Kidney tubule cell (primary cell): ENCODE data around the gene ARHGDIA.
A peak's percentile ranks its signal among the peaks of the same experiment; 100 is the strongest.
"Not testable (repeated sequence)": the region's sequence is repeated elsewhere in the genome, so short reads cannot be mapped to it uniquely, and the experiment has no call there.

Experiments used
- DNase-seq: peaks from one replicate; pipeline ENCODE4 v3.0.0-alpha.2; 2018; ENCODE audit warnings: low spot score

Gene ARHGDIA

DNA sequence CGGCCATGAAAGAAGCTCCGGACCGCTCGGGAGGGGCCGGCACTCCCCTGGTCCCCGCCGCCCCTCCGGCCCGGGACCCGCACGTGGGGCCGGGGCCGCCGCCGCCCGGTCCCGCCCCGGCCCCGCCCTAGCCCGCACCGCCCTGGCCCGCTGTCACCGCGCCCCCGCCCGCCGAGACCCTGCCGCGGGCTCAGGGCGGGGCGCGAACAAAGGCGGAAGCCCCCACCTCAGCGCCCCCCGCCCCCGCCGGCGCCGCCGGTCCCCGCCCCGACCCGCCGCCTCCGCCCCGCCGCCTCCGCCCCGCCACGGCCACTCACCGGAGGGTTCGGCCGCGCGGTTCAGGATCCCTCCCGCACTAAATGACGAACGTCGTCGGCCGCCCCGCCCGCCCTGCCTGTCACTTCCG lies at the start of gene ARHGDIA:
Gene ARHGDIA (minus strand): TSS at position 357 of the 406 bp plus-strand sequence. CDS start 1,407 bp downstream, outside the sequence.
- no peak for DNase-seq

DNA sequence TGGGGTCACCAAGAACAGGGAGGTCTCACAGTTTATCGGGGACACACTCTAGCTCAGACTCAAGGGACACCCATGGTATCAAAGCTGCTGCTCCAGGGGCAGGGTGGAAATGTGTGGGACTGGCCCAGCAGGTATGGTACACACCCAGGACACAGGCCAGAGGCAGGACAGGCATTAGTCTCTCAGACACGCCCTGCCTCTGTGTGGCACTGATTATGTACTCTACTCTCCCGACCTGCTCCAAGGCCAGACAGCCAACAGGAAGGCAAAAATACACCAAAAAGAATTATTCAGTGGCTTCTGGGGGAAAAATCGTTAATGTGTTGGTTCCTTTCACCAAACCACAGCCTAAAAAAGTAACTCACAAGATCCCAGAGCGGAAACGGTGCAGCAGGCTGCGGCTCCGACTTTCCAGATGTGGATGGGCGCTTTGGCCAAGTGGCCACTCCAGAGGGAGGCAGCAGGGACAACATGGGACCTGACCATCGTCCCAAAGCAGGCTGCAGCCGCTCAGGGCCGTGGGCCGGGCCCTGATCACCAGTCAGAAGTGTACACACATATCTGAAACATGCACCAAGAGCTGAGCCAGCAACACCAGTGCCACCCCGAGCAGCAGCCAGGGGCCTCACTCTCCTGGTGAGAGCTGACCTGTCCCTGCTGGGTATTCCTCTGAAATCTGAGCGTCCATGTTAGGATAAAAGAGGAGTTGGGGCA lies 47.9 kb upstream of the ARHGDIA start:
- no peak for DNase-seq

DNA sequence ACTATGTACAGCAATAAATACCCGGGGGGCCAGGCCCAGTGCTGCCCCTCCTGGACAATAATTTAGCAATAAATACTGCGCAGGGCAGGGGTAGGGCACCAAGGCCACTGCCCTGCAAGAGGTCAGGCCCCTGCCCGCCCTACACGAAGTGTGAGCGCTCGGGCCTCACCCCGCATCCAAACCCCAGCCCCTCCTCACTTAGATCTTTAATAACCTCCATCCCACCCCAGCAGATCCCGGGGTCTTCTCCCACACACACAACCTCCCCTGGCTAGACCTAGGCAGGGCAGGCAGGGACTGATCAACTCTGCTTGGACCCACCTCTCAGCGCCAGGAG lies 47.2 kb upstream of the ARHGDIA start:
- not testable (repeated sequence) for DNase-seq

DNA sequence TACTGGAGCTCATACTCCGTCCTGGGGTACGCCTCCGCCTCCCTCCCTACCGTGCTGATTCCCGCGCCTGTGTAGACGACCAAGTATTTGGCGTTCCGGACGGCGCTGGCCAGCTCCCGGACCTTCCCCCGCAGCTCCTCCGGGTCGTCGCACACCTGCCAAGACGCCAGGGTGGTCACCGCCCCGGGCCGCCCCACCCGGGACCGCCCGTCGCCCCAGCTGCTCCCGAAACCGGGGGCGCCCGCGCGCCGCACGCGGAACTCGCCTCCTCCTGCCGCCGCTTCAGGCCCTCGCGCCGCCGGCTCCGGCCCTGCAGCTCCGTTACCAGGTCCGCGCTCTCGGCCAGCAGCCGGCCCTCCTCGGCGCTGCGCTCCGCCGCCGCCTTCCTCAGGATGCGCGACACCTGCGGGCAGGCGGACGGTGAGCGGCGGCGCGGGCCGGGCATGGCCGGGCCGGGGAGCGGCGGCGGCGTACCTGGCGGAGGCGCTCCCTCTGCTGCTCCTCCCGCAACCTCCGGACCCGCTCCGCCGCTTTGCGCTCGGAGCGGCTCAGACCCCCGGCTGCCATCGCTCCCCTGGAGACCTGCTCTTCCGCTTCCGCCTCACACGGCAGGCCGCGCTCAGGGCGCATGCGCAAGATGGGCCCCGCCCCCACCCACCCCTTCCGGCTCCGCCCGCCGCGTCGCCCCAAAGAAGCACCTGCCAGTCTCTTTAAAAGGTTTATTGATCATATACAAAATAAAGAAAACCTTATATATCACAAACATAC lies 46.6 kb upstream of the ARHGDIA start, which contains the start of gene SIRT7:
Gene SIRT7 (minus strand): TSS at position 612 of the 768 bp plus-strand sequence. CDS start 45 bp downstream, at position 567.
- DNase-seq: peak; percentile 82

DNA sequence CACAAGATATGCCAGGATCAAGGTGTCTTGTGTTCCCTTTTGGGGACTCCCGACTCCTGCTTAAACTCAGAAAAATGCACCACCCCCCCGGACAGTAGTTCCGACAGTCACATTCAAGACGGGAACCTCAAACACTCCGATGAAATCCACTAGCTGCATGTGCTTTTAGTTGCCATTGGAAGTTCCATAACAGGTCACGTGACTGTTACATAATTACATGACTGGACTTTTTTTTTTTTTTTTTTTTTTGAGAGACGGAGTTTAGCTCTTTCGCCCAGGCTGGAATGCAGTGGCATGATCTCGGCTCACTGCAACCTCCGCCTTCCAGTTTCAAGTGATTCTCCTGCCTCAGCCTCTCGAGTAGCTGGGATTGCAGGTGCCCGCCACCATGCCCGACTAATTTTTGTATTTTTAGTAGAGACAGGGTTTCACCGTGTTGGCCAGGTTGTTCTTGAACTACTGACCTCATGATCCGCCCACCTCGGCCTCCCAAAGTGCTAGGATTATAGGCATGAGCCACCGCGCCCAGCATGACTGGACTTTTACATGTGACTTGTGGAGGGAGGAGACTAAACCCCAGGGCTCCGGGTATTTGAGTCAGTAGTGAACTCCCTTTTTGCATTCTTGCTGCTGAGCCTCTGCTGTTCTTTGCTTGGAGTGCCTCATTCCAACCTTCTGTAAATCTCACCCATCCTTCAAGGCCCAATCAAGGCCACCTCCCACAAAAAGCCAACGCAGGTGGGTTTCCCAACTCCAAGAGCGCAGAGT lies 45.3 kb upstream of the ARHGDIA start:
- peak; percentile 88 for DNase-seq

DNA sequence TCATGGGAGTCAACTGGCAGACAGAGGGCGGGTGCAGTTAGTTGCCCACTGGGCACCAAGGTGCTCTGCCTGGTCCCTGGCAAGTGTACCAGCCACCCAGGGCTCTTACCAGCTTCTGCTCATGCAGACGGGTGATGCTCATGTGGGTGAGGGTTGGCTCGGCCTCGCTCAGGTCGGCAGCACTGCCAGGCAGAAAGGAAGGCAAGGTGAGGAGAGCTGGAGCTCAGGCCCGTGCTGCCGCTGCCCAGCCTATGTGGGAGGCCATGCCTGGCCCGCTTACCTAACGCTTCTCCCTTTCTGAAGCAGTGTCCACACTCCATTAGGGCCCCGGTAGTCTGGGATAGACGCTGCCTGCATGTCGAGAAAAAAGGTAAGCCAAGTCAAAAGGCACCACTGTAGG lies 44.2 kb upstream of the ARHGDIA start:
- DNase-seq: no peak

DNA sequence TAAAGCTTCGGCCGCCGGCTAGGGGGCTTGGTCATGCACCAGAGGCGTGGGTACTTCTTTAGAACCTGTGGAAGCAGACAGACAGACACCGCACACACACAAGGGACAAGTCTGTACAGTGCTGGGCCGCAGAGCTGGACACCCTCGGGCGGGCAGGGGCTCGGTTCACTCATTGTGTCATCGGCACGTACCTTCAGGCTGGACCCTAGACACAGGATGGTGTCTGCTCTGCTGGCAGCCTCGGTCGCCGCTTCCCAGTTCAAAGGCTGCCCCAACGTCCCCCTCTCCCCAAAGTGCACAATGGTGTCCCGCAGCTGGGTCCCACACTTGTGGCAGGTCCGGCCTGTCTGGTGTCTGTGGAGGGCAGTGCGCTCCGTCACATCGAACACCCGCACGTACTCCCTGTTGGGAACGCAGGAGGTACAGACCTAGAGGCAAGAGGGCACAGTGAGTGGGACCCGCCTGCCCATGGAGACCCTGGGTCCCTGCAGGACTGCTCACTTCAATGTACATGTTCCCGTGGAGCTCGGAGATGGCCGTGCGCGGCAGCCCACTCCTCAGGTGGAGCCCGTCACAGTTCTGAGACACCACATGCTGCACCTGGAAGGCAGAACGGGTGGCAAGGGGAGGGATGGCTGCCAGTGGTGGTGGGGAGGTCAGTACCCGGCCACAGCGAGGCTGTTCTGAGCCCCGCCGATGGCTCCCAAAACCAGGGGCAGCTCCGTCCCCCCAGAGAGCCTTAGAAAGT lies 43.1 kb upstream of the ARHGDIA start:
- no peak for DNase-seq

DNA sequence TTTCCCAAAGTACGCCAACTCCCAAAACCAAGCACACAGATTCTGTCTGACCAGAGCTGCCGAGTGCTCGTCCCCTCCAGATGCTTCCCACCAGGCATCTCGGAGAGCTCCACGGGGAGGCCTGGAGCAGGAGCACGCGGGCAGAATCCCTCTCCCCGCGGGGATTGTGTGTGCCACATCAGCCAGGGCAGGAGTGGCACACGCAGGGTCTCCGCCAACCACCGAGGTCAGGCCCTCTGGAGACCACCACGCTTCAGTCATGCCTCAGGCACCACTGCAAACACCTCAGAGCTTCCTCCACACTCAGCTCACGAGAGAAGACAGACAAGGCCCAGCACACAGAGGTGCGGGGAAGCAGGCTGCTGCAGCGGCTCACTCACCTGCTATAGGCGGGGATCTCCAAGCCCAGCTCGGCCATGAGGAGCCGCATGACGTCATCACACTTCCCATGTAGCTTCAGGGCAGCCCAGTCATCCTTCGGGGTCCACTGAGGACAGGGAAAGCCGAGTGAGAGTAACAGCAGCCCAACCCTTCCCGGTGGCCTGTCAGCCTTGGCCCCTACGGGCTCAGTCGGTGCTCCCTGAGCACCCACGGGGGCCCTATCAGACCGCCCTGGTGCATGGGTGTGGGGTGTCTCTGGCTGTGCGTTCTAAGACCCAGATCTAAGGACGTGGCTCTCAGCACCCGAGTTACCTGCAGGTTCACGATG lies 42.4 kb upstream of the ARHGDIA start:
- DNase-seq: no peak

DNA sequence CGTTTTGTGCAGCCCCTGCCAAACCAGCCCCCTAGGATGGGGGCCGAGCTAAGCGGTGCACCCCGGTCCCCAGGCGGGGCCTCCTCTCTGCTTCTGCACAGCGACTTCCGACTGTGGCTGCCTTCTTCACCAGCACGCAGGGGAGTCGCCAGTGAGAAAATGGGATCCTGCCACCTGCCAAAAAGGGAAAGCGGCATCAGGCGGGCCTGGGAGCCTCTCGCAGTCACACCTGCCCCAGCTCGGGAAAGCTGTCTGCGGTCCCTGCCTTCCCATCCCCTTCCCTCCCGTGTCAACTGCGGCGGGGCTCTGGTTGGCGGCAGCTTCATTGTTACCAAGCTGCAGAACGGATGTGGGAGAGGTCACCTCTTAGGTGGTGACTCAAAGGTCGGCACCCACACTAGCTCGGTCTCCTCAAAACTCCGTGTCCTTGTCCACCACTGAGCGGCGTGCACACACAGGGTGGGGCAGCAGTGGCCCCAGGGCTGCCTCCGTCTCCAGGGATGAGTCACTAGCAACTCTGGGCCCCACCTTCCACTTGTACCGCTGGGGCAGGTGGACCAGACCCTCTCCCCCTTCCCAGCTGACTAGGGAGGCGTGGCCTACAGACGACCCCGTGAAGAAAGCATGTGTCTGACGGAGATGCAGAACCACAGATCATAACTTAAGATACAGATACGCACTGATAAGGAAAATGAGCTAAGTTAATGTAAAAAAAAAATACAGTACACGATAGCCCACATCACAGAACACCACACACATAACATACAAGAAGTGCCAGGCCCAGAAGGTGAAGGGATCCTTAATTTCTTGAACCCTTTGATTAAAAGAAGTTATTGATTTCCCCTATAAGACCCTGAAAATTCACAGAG lies 41.5 kb upstream of the ARHGDIA start:
- no peak for DNase-seq

DNA sequence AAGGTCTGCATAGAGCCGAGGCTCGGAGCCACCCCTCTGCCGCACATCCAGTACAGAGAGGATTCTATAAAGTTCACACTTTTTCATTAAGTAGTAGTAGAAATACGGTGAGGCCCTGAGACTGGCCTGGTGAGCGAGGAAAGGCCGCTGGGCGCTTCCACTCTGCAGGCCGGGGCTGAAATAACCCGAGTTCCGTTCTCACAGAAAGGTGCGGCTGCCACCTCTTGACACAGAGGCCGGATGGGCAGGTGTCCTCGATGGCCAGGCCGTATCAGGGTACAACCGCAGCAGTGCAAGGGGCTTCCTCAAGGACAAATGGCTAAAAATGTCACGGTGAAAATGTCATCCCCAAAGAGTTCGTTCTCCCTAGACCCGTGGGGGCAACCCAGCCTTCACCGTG lies 40.8 kb upstream of the ARHGDIA start:
- no peak for DNase-seq

DNA sequence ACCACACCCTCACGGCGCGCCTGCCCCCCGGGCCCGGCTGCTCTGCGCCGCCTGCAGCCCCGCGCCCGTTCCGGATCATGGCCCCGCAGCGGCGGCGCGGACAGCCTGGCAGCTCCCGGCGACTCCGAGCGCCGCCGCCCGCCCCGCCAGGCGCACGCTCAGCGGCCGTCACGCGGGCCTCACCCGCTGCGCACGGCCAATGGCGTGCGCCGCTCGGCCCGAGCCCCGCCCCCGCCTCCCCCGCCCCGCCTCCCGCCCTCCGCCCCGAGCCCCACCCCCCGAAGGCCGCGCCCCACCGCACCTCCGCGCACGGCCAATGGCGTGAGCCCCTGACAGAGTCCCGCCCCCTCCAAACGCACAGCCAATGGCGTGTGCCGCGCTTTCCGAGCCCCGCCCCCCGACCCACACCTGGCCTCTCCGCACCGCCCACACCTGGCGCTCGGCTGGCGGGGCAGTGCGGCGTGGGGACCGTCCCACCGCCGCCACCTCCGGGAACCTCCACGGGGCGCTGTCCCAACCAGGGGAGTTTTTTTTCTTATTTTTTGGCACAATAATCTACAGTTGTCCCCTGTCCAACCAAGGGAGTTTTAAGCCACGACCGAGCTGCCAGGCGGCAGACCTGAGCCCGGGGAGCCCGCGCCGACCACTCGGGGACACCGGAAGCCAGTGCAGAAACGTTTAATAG lies 40.3 kb upstream of the ARHGDIA start, which contains the start of gene PCYT2:
Gene PCYT2 (minus strand): TSS at position 123 of the 685 bp plus-strand sequence. CDS start 44 bp downstream, at position 79.
- DNase-seq: peak; percentile 89

DNA sequence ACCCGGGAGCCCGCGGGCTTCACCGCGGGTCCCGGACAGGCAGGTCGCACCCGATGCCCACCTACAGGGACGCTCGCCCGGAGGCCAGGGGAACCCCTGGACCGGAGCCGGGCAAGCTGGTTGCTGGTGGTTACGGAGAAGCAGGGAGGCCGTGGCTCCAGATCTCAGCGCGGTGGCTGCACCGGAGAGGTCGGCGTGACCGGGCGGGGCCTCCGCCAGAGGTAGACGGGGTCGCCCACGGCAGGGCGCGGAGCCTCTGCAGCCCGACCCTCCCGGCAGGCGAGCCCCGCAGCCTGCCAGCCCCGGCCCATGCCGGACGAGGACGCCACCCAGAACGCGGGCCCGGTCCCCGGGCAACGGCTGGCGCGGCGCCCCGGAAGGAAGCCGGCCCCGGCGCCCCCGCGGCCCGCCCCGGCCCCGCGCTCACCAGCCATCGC lies 39.7 kb upstream of the ARHGDIA start:
- DNase-seq: no peak

DNA sequence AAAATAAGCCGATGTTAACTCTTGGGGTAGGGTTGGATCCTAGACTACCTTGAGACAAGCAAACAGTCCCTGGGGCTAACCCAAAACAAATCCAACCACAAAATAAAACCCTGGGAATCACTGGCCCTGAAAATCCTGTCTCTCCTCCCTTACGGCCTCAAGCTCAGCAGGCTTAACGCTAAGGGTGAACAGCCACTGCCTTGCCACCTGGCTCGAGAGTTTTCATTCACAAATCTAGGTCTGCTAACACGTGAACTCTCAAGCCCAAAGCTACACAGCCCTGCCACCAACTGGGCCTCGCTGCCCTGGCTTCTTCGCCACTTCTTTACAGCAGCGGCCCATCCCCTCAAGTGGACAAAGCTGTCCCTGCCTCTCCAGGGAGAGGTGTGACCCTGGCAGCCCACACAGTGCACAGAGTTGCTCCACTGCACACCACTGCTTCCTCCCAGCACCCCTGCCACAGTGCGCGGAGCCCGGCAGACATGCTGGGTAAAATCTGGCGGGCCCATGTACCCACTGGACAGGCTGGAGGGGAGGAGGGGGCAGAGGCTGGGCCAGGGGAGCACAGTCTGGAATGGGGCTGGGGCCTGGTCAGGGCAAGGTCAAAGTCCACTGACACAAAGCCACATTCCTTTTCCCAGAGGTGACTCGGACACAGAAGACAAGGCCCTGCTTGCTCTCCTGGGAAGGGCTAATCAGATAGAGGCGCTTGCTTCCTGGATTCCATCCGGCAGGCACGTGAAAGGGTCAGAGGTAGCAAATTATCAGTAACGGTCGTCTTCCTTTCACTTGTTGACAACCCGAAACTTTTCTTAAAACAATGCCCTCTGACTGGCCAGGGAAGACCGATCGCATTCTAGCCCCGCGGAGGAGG lies 39.1 kb upstream of the ARHGDIA start:
- DNase-seq: peak; percentile 55

DNA sequence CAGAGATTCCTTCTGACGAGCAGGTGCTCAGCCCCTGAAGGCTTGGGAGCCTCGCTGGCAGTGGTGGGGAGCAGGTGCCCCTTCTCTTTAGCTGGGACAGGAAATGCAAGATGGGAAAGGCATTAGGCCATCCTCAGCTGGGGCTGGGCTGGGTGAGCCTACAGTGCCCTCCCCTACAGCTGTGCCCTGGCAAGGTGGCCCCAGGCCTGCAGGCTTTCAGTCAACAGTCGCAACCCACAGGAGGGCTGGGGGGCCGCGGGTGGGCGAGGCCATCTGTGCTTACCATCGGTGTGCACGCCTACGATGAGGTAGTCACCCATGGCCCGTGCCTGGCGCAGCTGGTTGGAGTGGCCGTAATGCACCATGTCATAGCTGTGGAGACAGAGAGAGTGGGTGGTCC lies 38.1 kb upstream of the ARHGDIA start:
- DNase-seq: no peak

DNA sequence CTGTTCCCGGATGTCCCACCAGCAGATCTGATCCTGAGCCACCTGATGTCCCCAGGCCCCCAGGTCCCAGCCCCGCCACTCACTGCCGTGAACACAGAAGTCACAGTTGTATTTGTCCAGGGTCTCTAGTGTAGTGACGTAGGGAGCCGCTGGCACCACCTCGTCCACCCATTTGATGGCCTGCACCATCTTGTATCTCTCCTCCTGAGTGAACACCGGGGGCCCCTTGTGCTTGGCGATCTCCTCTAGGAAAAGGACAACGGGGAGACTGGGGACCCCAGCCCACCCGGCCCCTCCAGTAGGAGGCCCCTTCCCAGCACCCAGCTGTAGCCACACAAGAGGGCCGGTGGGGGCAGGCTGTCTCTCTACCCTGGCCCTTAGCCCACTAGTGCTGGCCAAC lies 37.7 kb upstream of the ARHGDIA start:
- no peak for DNase-seq

DNA sequence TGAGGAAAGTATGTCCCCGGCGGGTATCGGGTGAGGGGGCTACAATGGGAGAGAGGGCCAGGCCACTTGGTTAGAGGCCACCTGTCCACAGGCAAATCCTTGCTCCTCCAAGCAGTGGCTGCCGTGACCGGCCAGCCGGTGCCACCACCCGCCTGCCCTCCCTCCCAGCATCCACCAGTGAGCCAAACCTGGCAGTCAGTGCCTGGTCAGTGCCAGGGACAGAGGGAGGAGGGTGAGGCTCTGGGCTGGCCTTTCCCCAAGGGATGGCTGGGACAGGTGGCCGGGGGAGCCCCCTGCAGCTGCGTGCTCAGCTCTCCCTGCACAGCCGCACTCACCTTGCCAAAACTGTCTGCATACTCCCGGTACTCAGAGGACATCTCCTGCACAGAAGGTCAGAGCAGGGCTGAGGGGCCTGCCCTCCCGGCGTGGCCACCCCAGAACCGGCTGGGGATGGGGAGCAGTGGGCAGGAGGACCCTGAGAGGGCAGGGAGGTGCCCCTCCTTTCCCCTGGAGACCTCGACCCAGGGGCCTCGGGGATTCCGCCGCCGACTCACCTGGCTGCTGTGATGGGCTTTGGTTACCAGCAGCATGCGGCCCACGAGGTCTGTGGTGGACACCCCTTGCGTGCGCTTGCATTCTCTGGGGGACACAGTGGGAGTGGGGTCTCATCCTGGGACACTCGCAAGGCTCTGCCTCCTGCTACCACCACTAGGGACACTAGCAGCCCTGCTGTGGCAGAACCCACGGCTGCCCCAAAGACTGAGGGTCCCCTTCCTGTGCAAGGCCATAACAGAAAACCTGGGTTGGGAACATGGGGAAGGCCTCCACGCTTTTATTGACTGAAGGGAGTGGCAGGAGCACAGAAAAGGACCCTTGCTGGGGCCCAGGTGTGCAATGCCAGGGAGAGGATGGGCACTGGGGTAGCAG lies 36.3 kb upstream of the ARHGDIA start:
- no peak for DNase-seq

DNA sequence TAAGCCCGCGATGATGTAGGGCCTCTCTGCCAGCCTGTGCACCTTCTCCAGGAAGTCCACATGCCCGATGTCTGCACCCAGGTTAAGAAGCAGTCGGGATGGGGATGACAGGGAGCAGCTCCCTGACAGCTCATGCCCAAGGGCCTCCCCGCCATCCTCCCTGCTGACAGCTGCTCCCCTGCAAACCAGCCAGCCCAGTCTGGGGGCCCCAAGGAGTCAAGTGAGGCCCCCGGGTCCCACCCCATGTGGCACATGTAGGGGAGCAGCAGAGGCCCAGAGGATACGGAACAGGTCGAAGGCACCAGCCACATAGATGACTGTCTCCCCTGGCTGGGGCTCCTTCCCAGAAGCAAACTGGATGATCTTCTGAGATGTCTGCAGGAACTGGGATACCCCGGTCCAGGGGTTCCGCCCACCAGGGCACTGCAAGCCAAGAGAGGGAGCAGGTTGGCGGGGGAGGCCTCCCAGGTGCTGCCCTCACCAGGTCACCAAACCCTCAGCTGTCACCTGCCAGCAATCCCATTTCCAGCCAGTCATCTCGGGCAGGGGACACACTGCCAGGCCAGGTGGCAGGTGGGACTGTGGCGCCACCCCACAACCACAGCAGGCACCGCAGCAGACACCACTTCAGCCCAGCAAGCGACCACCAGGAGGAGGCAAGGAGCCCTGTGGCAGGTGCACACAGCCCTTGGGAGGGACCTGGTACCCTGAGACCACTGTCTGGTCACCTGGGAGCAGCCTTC lies 35.5 kb upstream of the ARHGDIA start:
- no peak for DNase-seq
